Nephron (organoid): Measurements from ENCODE around the gene SLC26A9.
"Not testable (repeated sequence)": the region's sequence is repeated elsewhere in the genome, so short reads cannot be mapped to it uniquely, and the experiment has no call there.

Experiments used
- H3K27ac Mint-ChIP-seq, 3 experiments: 2 replicates each; pipeline ENCODE4 v1.8.0; 2020; ENCODE audit warnings: mixed read lengths in 3 of 3, mild to moderate bottlenecking in 2 of 3, moderate library complexity in 1 of 3
- H3K27me3 Mint-ChIP-seq: 2 replicates; pipeline ENCODE4 v1.8.0; 2021; ENCODE audit warnings: low read depth, mild to moderate bottlenecking, moderate library complexity, mixed read lengths
- H3K36me3 Mint-ChIP-seq: 2 replicates; pipeline ENCODE4 v1.8.0; 2020; ENCODE audit warnings: low read depth, mixed read lengths
- H3K4me1 Mint-ChIP-seq: 2 replicates; pipeline ENCODE4 v1.8.0; 2020; ENCODE audit warnings: mixed read lengths
- H3K4me3 Mint-ChIP-seq, 3 experiments: 2 replicates each; pipeline ENCODE4 v1.8.0; 2020; ENCODE audit warnings: mild to moderate bottlenecking in 3 of 3, mixed read lengths in 3 of 3, moderate library complexity in 2 of 3
- H3K9me3 Mint-ChIP-seq: 2 replicates; pipeline ENCODE4 v1.8.0; 2020; ENCODE audit warnings: mixed read lengths
- TF ChIP-seq, protein P1 (sequence below), 3 experiments: fragments of 200-600 bp; sonication (generic); IDR thresholded peaks; one replicate each; pipeline ENCODE4 v1.5.0; 2021; ENCODE audit warnings: antibody characterized with exemption in 3 of 3; ENCODE audit not compliant: unreplicated experiment in 3 of 3

Gene SLC26A9

DNA sequence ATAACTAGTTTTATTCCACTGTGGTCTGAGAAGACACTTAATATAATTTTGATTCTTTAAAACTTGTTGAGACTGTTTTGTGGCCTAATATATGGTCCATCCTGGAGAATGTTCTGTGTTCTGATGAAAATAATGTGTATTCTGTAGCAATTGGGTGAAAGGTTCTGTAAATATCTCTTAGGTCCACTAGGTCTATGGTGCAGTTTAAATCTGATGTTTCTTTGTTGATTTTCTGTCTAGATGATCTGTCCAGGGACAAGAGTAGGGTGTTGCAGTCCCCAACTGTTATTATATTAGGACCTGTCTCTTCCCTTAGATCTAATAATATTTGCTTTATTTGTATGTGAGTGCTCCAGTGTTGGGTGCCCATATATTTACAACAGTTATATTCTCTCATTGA lies 59.5 kb downstream of the SLC26A9 start:
- H3K4me3 Mint-ChIP-seq, result no peak overlapping the region
- peaks cover 10% of the 10 kb centered on the region for H3K36me3 Mint-ChIP-seq
- peaks cover 22% of the 10 kb centered on the region for H3K9me3 Mint-ChIP-seq
- H3K4me1 Mint-ChIP-seq, result no peaks in the 10 kb centered on the region
- no peak overlapping the region for H3K27ac Mint-ChIP-seq
- no peaks in the 10 kb centered on the region for H3K27me3 Mint-ChIP-seq
- TF ChIP-seq, protein P1, sequence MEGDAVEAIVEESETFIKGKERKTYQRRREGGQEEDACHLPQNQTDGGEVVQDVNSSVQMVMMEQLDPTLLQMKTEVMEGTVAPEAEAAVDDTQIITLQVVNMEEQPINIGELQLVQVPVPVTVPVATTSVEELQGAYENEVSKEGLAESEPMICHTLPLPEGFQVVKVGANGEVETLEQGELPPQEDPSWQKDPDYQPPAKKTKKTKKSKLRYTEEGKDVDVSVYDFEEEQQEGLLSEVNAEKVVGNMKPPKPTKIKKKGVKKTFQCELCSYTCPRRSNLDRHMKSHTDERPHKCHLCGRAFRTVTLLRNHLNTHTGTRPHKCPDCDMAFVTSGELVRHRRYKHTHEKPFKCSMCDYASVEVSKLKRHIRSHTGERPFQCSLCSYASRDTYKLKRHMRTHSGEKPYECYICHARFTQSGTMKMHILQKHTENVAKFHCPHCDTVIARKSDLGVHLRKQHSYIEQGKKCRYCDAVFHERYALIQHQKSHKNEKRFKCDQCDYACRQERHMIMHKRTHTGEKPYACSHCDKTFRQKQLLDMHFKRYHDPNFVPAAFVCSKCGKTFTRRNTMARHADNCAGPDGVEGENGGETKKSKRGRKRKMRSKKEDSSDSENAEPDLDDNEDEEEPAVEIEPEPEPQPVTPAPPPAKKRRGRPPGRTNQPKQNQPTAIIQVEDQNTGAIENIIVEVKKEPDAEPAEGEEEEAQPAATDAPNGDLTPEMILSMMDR (IDR thresholded peaks at IDR 0.05; ENCODE audit: unreplicated experiment in 3 of 3), result no peak

DNA sequence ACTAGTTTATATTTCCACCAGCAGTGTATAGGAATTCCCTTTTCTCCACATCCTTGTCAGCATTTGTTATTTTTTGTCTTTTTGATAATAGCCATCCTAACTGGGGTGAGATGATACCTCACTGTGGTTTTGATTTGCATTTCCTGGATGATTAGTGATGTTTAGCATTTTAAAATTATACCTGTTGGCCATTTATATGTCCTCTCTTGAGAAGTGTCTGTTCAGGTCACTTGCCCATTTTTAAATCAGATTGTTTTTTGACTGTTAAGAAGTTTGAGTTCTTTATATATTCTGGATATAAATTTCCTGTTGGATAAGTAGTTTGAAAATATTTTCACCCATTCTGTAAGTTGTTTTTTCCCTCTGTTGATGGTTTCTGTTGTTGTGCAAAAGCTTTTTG lies 62.3 kb downstream of the SLC26A9 start:
- Mint-ChIP-seq H3K36me3 (peaks cover 14% of the 10 kb centered on the region), H3K27ac (no peak overlapping the region), H3K9me3 (peaks cover 30% of the 10 kb centered on the region), H3K4me3 (no peak overlapping the region), H3K4me1 (no peaks in the 10 kb centered on the region), H3K27me3 (no peaks in the 10 kb centered on the region)
- TF ChIP-seq, protein P1 (IDR thresholded peaks at IDR 0.05; ENCODE audit: unreplicated experiment in 3 of 3), result no peak

DNA sequence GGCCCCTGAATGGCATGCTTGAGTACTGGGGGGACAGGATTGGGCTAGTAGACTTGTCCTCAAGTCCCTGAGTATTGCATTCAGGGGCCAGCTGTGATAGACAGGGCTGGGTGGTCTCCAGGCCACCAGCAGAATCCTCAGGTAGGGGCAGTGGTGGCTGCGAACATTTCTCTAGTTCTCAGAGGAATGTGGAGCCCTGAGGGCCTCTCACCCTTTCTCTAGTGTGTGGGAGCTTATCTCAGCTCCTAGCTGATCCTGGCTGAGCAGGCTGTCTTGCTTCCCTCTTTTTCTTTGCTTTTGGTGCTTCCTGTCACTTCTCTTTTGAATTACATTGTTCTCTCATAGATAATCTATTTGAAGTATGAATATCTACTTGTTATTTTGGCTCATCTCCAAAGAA lies 63.3 kb downstream of the SLC26A9 start:
- Mint-ChIP-seq H3K4me3 (no peak overlapping the region), H3K27me3 (no peaks in the 10 kb centered on the region), H3K36me3 (peaks cover 14% of the 10 kb centered on the region), H3K27ac (no peak overlapping the region), H3K9me3 (peaks cover 30% of the 10 kb centered on the region), H3K4me1 (no peaks in the 10 kb centered on the region)
- TF ChIP-seq, protein P1 (IDR thresholded peaks at IDR 0.05; ENCODE audit: unreplicated experiment in 3 of 3), result no peak

DNA sequence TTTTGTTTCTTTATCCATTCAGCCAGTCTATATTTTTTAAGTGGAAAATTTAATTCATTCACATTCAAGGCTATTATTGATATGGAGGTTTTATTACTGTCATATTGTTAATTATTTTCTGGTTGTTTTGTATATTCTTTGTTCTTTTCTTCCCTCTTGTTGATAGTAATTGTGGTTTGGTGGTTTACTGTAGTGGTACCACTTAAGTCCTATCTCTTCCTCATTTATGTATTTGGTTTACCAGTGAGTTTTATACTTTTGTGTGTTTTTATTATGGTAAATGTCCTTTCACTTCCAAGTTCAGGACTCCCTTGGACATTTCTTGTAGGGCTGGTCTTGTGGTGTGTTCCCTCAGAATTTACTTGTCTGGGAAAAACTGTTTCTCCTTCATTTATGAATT lies 65.2 kb downstream of the SLC26A9 start:
- TF ChIP-seq, protein P1 (IDR thresholded peaks at IDR 0.05; ENCODE audit: unreplicated experiment in 3 of 3), result no peak
- no peak overlapping the region for H3K27ac Mint-ChIP-seq
- H3K9me3 Mint-ChIP-seq, result peaks cover 30% of the 10 kb centered on the region
- peaks cover 14% of the 10 kb centered on the region for H3K36me3 Mint-ChIP-seq
- no peaks in the 10 kb centered on the region for H3K4me1 Mint-ChIP-seq
- no peaks in the 10 kb centered on the region for H3K27me3 Mint-ChIP-seq
- H3K4me3 Mint-ChIP-seq, result no peak overlapping the region

DNA sequence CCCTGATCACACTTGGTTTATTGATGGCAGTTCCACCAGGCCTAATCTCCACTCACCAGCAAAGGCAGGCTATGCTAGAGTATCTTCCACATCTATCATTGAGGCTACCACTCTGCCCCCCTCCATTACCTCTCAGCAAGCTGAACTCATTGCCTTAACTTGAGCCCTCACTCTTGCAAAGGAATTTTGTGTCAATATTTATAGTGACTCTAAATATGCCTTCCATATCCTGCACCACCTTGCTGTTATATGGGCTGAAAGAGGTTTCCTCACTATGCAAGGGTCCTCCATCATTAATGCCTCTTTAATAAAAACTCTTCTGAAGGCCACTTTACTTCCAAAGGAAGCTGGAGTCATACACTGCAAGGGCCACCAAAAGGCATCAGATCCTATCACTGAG lies 70.1 kb downstream of the SLC26A9 start:
- not testable (repeated sequence) for H3K4me1 Mint-ChIP-seq, H3K4me3 Mint-ChIP-seq, H3K27me3 Mint-ChIP-seq, H3K36me3 Mint-ChIP-seq, H3K9me3 Mint-ChIP-seq, H3K27ac Mint-ChIP-seq

DNA sequence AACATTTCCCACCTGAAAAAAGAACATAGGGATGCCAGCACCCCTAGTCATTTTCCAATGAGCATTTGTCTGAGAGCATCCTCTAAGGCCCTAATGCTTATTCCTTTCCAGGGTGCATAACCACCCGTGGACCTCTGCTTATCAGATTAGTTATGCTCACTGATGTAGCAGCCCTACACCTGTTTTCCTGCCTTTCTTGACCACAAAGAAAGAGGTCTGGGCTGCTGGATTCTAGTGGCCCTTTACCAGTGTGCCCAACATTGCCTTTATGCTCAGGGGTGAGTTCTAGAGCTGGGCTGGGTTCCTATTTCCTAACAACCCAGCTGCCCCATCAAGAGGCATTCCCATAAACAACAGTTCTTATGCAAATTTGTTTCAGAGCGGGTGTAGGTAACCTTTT lies 73.0 kb downstream of the SLC26A9 start:
- Mint-ChIP-seq H3K27ac (no peak overlapping the region), H3K27me3 (no peaks in the 10 kb centered on the region), H3K4me3 (no peak overlapping the region), H3K4me1 (no peaks in the 10 kb centered on the region), H3K9me3 (no peaks in the 10 kb centered on the region), H3K36me3 (peaks cover 3% of the 10 kb centered on the region)
- TF ChIP-seq, protein P1 (IDR thresholded peaks at IDR 0.05; ENCODE audit: unreplicated experiment in 3 of 3), result no peak
